ENCODE results near the gene NARS2.

DNA sequence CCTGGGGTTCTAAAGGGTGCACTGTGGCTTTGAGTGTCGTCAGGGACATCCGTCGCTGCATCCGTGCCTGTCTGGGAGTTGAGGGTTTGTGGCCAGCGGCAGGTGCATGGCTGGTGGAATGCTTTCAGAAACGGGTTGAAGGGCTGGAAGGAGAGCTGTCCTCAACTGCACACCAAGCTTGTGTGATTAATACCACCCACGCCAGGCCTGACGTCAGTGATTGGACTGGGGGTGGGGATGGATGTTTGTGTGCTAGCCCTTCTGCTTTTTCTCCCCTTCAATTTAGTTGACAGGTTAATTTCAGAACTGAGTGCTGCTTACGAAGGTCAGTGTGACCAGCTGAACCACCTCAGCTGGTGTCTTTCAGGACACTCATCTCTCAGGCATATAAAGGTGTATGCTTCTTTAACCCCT, 153.9 kb downstream of the NARS2 start:
- TF ChIP-seq POLR2A (IDR thresholded peaks at IDR 0.05; ENCODE audit: low read length) (no peak), GATA1 (IDR thresholded peaks at IDR 0.05; ENCODE audit: low read depth, low read length) (no peak)
